ENCODE results near the gene TNRC6B. TPM values are rescaled to one million over a fixed set of nuclear protein-coding genes. Genes with fewer than 3 reads are reported as not detected.

Gene TNRC6B
- total and polyA plus RNA-seq, 2 donors (not counting 1 experiment from before 2014, with no cell fraction given) = 5.7 to 17.8 TPM

- no peaks in the 10 kb centered on the region for H3K27me3 ChIP-seq (ENCODE audit: control insufficient read depth, insufficient read depth, low read length)
- no peak for DNase-seq (ENCODE audit: low read depth in 2 of 2)
- H3K9me3 ChIP-seq (ENCODE audit: control insufficient read depth, insufficient read depth, low read depth, low read length) = no peaks in the 10 kb centered on the region
- H3K4me1 ChIP-seq (ENCODE audit: control insufficient read depth, extremely low read depth, insufficient read depth, low read length) = no peaks in the 10 kb centered on the region
- no peak overlapping the region for H3K4me2 ChIP-seq (ENCODE audit: extremely low read depth, insufficient read depth, low read length)
- no peak overlapping the region for H2AFZ ChIP-seq (ENCODE audit: low read length)
- TF ChIP-seq, protein P1, sequence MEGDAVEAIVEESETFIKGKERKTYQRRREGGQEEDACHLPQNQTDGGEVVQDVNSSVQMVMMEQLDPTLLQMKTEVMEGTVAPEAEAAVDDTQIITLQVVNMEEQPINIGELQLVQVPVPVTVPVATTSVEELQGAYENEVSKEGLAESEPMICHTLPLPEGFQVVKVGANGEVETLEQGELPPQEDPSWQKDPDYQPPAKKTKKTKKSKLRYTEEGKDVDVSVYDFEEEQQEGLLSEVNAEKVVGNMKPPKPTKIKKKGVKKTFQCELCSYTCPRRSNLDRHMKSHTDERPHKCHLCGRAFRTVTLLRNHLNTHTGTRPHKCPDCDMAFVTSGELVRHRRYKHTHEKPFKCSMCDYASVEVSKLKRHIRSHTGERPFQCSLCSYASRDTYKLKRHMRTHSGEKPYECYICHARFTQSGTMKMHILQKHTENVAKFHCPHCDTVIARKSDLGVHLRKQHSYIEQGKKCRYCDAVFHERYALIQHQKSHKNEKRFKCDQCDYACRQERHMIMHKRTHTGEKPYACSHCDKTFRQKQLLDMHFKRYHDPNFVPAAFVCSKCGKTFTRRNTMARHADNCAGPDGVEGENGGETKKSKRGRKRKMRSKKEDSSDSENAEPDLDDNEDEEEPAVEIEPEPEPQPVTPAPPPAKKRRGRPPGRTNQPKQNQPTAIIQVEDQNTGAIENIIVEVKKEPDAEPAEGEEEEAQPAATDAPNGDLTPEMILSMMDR (conservative IDR thresholded peaks at IDR 0.05 in 1 of 2, IDR thresholded peaks at IDR 0.05 in 1 of 2; ENCODE audit: low read depth in 1 of 2, low read length in 2 of 2) = no peak
- TF ChIP-seq EZH2 (IDR thresholded peaks at IDR 0.05; ENCODE audit: low read length, missing control alignments) = no peak
- H3K27ac ChIP-seq (ENCODE audit: insufficient read depth, low read length) = no peak overlapping the region
- H3K36me3 ChIP-seq (ENCODE audit: control insufficient read depth, insufficient read depth, low read length) = peaks cover 30% of the 10 kb centered on the region
- H3K9ac ChIP-seq (ENCODE audit: insufficient read depth, low read length) = no peak overlapping the region
- H3K4me3 ChIP-seq (replicated peaks in 1 of 4; ENCODE audit: control extremely low read depth in 1 of 4, insufficient read depth in 1 of 4, low read depth in 3 of 4, low read length in 4 of 4) = no peak overlapping the region
- H3K79me2 ChIP-seq (ENCODE audit: control insufficient read depth, insufficient read depth, low read length) = no peaks in the 10 kb centered on the region
- H4K20me1 ChIP-seq (ENCODE audit: control insufficient read depth, extremely low read depth, insufficient read depth, low read length) = no peaks in the 10 kb centered on the region
These were observed 186.7 kb downstream of the TNRC6B start for GRCh38 chr22:40364431-40364830.

DNA sequence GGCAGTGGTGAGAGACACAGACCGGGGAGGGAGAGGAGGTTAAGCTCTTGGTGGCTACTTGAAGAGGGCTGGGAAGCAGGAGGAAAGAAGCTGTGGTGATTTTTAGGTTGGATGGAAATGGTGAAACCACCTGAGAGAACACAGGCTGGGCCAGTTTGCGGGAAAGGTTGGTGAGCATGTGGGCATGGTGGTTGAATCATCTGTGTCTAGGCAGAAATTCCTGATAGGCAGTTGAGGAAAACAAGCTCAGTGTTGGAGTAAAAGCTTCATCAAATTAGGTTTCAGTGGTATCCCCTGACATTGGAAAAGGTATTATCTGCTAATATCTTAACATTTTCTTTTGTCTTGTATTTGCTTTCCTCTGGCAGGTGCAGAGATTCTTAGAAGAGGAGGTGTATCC, 188.3 kb downstream of the TNRC6B start:
- Histone ChIP-seq H3K36me3 (ENCODE audit: control insufficient read depth, insufficient read depth, low read length) (peaks cover 25% of the 10 kb centered on the region), H4K20me1 (ENCODE audit: control insufficient read depth, extremely low read depth, insufficient read depth, low read length) (no peaks in the 10 kb centered on the region), H3K4me2 (ENCODE audit: extremely low read depth, insufficient read depth, low read length) (no peak overlapping the region), H3K4me1 (ENCODE audit: control insufficient read depth, extremely low read depth, insufficient read depth, low read length) (no peaks in the 10 kb centered on the region), H3K79me2 (ENCODE audit: control insufficient read depth, insufficient read depth, low read length) (peaks cover 3% of the 10 kb centered on the region), H3K9ac (ENCODE audit: insufficient read depth, low read length) (no peak overlapping the region), H3K27me3 (ENCODE audit: control insufficient read depth, insufficient read depth, low read length) (no peaks in the 10 kb centered on the region), H2AFZ (ENCODE audit: low read length) (no peak overlapping the region), H3K27ac (ENCODE audit: insufficient read depth, low read length) (no peak overlapping the region), H3K9me3 (ENCODE audit: control insufficient read depth, insufficient read depth, low read depth, low read length) (no peaks in the 10 kb centered on the region), H3K4me3 (replicated peaks in 1 of 4; ENCODE audit: control extremely low read depth in 1 of 4, insufficient read depth in 1 of 4, low read depth in 3 of 4, low read length in 4 of 4) (no peak overlapping the region)
- TF ChIP-seq, protein P1 (conservative IDR thresholded peaks at IDR 0.05 in 1 of 2, IDR thresholded peaks at IDR 0.05 in 1 of 2; ENCODE audit: low read depth in 1 of 2, low read length in 2 of 2) = no peak
- TF ChIP-seq EZH2 (IDR thresholded peaks at IDR 0.05; ENCODE audit: low read length, missing control alignments) = no peak
- no peak for DNase-seq (ENCODE audit: low read depth in 2 of 2)

GRCh38 chr22:40367342-40367741, 189.6 kb downstream of the TNRC6B start:
- Histone ChIP-seq H3K4me3 (replicated peaks in 1 of 4; ENCODE audit: control extremely low read depth in 1 of 4, insufficient read depth in 1 of 4, low read depth in 3 of 4, low read length in 4 of 4) (no peak overlapping the region), H2AFZ (ENCODE audit: low read length) (no peak overlapping the region), H3K27me3 (ENCODE audit: control insufficient read depth, insufficient read depth, low read length) (no peaks in the 10 kb centered on the region), H4K20me1 (ENCODE audit: control insufficient read depth, extremely low read depth, insufficient read depth, low read length) (no peaks in the 10 kb centered on the region), H3K4me1 (ENCODE audit: control insufficient read depth, extremely low read depth, insufficient read depth, low read length) (no peaks in the 10 kb centered on the region), H3K79me2 (ENCODE audit: control insufficient read depth, insufficient read depth, low read length) (peaks cover 5% of the 10 kb centered on the region), H3K27ac (ENCODE audit: insufficient read depth, low read length) (no peak overlapping the region), H3K4me2 (ENCODE audit: extremely low read depth, insufficient read depth, low read length) (no peak overlapping the region), H3K9ac (ENCODE audit: insufficient read depth, low read length) (no peak overlapping the region), H3K9me3 (ENCODE audit: control insufficient read depth, insufficient read depth, low read depth, low read length) (no peaks in the 10 kb centered on the region), H3K36me3 (ENCODE audit: control insufficient read depth, insufficient read depth, low read length) (peaks cover 18% of the 10 kb centered on the region)
- TF ChIP-seq, protein P1 (conservative IDR thresholded peaks at IDR 0.05 in 1 of 2, IDR thresholded peaks at IDR 0.05 in 1 of 2; ENCODE audit: low read depth in 1 of 2, low read length in 2 of 2) = no peak
- no peak for TF ChIP-seq EZH2 (IDR thresholded peaks at IDR 0.05; ENCODE audit: low read length, missing control alignments)
- no peak for DNase-seq (ENCODE audit: low read depth in 2 of 2)

Data from fibroblast of lung (primary cell).